NB4 (cell line): ENCODE data around the gene ADAMTS2.

Experiments
- DNase-seq: peaks from one replicate; pipeline ENCODE4 v3.0.0; 2010; ENCODE audit warnings: low read depth
- H3K4me3 ChIP-seq: one replicate; pipeline ENCODE4 v1.5.1; 2011; ENCODE audit warnings: mild to moderate bottlenecking, low read depth, low read length, moderate library complexity
- MAX ChIP-seq: IDR thresholded peaks from 2 replicates; pipeline ENCODE4 v1.6.1; 2011; ENCODE audit warnings: low read depth, low read length
- MYC ChIP-seq: IDR thresholded peaks from 2 replicates; pipeline ENCODE4 v1.6.1; 2011; ENCODE audit warnings: low read depth, low read length
- POLR2A ChIP-seq: IDR thresholded peaks from 2 replicates; pipeline ENCODE4 v1.6.1; 2011; ENCODE audit warnings: mild to moderate bottlenecking; ENCODE audit not compliant: insufficient read length; ENCODE audit errors: extremely low read depth
- TF ChIP-seq, protein P1 (sequence below): IDR thresholded peaks from one replicate; pipeline ENCODE4 v1.5.1; 2012; ENCODE audit warnings: low read depth, low read length

Gene ADAMTS2

GRCh38 chr5:179211631-179212030 is 133.6 kb downstream of the ADAMTS2 start:
- no peak for TF ChIP-seq MAX
- no peak for TF ChIP-seq POLR2A
- TF ChIP-seq, protein P1, sequence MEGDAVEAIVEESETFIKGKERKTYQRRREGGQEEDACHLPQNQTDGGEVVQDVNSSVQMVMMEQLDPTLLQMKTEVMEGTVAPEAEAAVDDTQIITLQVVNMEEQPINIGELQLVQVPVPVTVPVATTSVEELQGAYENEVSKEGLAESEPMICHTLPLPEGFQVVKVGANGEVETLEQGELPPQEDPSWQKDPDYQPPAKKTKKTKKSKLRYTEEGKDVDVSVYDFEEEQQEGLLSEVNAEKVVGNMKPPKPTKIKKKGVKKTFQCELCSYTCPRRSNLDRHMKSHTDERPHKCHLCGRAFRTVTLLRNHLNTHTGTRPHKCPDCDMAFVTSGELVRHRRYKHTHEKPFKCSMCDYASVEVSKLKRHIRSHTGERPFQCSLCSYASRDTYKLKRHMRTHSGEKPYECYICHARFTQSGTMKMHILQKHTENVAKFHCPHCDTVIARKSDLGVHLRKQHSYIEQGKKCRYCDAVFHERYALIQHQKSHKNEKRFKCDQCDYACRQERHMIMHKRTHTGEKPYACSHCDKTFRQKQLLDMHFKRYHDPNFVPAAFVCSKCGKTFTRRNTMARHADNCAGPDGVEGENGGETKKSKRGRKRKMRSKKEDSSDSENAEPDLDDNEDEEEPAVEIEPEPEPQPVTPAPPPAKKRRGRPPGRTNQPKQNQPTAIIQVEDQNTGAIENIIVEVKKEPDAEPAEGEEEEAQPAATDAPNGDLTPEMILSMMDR = no peak
- no peak for TF ChIP-seq MYC
- no peak for DNase-seq
- H3K4me3 ChIP-seq = no peak overlapping the region

DNA sequence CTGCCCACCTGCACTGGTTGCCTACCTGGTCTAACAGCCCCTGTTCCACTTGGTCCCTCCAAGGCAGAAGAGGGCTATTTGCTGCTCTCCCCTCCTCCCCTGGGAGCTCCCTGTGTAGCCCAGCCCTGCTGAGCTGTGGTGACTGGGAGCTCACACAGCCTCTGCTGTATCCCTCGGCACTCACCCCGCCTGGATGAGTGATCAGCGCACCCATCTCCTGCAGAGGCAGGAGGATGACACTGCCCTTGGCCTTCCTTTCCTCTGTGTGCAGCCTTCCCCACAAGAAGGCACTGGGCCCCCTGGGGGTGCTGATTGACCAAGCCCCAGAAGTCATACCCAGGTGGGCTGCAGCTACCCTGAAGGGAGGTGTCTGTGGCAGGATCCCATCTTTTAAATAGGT is 134.2 kb downstream of the ADAMTS2 start:
- TF ChIP-seq MYC (no peak), MAX (no peak), POLR2A (no peak)
- TF ChIP-seq, protein P1 = no peak
- H3K4me3 ChIP-seq = no peak overlapping the region
- DNase-seq = no peak

GRCh38 chr5:179210478-179210877 is 134.8 kb downstream of the ADAMTS2 start:
- DNase-seq = no peak
- TF ChIP-seq MAX (no peak), MYC (no peak), POLR2A (no peak)
- TF ChIP-seq, protein P1 = no peak
- no peak overlapping the region for H3K4me3 ChIP-seq

- H3K4me3 ChIP-seq = no peak overlapping the region
- DNase-seq = no peak
- TF ChIP-seq MAX = no peak
- no peak for TF ChIP-seq POLR2A
- TF ChIP-seq, protein P1 = no peak
- no peak for TF ChIP-seq MYC
Measured at GRCh38 chr5:179209359-179210150, 135.7 kb downstream of the ADAMTS2 start.

GRCh38 chr5:179208706-179209358 is 136.4 kb downstream of the ADAMTS2 start:
- no peak for DNase-seq
- TF ChIP-seq, protein P1 = no peak
- TF ChIP-seq POLR2A = no peak
- TF ChIP-seq MAX = no peak
- TF ChIP-seq MYC = no peak
- no peak overlapping the region for H3K4me3 ChIP-seq
